ENCODE results near the gene RAB33B. TPM values are rescaled to one million over a fixed set of nuclear protein-coding genes. Genes with fewer than 3 reads are reported as not detected.

The RAB33B gene
- 12.1 and 12.6 TPM in 2 replicates for total RNA-seq

DNA sequence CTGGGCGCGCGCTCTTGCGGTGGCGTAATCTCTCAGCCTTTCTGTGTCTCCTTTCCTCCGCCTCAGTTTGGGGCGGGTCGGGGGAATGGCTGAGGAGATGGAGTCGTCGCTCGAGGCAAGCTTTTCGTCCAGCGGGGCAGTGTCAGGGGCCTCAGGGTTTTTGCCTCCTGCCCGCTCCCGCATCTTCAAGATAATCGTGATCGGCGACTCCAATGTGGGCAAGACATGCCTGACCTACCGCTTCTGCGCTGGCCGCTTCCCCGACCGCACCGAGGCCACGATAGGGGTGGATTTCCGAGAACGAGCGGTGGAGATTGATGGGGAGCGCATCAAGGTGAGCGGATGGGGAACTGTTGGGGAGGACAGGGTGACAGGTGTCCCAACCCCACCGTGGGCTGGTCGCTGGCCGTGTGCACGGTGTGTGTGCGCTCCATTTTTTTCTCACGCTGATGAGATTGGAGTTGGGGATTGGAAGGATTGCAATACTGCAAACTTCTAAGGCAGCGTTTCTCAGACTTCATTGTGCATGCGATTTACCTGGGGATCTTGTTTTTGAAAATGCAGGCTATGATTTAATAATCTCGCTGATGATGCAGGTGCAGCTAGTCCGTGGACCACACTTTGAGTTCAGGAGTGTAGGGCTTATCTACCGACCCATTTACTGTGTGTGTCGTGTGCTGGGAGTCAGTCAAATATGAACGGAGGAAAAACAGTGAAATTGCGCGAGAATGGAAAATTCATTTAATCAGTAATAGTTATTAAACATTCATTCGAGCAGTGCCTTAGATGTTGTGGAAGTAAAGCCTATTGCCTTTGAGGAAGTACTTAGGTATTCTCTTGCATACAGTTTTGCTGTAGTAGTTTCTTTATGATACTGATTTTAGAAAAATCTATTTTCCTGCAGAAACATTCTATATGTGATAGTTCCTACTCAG lies at the start of gene RAB33B:
Gene RAB33B (plus strand): TSS at position 11 of the 935 bp plus-strand sequence. CDS start 75 bp downstream, at position 86.

Small RNA genes lying within 50 kb of the gene (small RNA-seq; reads per million reads assigned to genes)
- not detected for gene RF01225

Other genes starting within 250 kb of the RAB33B start
- gene MGARP, start 173.9 kb upstream of the RAB33B start, total RNA-seq = 0.79 and 1.4 TPM in 2 replicates
- gene NAA15, start 152.6 kb upstream of the RAB33B start, total RNA-seq = 16.5 and 28.1 TPM in 2 replicates
- 18.9 and 25.5 TPM in 2 replicates for gene NDUFC1, start 151.6 kb upstream of the RAB33B start, total RNA-seq
- gene SETD7, start 102.1 kb downstream of the RAB33B start, total RNA-seq = 55.7 and 56.1 TPM in 2 replicates
- 18.1 and 22.6 TPM in 2 replicates for gene MGST2, start 211.7 kb downstream of the RAB33B start, total RNA-seq

All from placental epithelial cell (primary cell).